ENCODE data around the gene ABHD16A. TPM values are rescaled to one million over a fixed set of nuclear protein-coding genes. Genes with fewer than 3 reads are reported as not detected.
A peak's percentile ranks its signal among the peaks of the same experiment; 100 is the strongest.

Gene ABHD16A
- total and polyA plus RNA-seq, 4 donors, result 26.6 to 59.4 (median 34.9) TPM

DNA sequence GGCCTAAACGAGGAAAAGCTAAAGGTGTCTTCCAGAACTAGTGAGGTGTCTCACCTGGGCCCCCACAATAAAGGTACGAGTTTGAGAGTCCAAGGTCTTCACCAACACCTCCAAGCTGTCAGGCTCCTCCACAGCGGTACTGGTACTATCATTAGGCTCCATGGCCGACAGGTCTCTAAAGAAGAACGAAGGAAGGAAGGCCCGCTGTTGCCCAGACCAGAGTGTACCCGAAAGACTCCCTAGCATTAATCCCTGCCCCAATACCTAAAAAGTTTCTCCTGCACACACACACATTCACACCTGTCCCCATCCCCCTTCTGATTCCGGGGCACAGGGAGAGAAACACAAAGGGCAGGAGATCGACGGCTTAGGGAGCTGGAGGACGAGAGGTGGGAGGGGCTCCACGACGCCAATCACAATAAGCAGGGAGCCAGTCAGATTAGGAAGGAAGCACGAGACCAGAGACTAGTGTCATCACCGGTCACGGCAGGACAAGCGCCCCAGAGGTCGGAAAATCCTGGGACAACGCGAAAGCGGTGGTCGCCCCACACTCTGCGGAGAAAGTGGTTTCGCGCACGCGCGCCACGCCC, 51.4 kb downstream of the ABHD16A start:
- no peak for DNase-seq (ENCODE audit: low spot score)
- WGBS, result 2% methylated on average over 29 of the region's 29 CpGs
- Histone ChIP-seq H3K36me3 (ENCODE audit: control insufficient read depth in 4 of 4, insufficient read depth in 3 of 4, low read depth in 1 of 4, low read length in 3 of 4) (peaks cover 15 to 25% (median 19%) of the 10 kb centered on the region in 4 donors), H3K4me3 (ENCODE audit: low read depth in 1 of 3, low read length in 3 of 3) (peak overlapping the region; percentile 67 to 93 (median 68)), H3K27me3 (ENCODE audit: control insufficient read depth in 4 of 4, insufficient read depth in 4 of 4, low read length in 3 of 4) (no peaks in the 10 kb centered on the region), H3K9ac (ENCODE audit: low read depth in 1 of 2, low read length in 2 of 2) (peak overlapping the region; percentile 56 to 84), H3K27ac (ENCODE audit: low read depth in 1 of 2, low read length in 2 of 2) (peak overlapping the region; percentile 93 to 99), H3K4me1 (ENCODE audit: control insufficient read depth in 4 of 4, insufficient read depth in 4 of 4, low read length in 3 of 4) (peaks cover 0 to 51% (median 37%) of the 10 kb centered on the region in 4 donors), H3K9me3 (ENCODE audit: control insufficient read depth in 4 of 4, low read length in 3 of 4) (no peaks in the 10 kb centered on the region)
- no peak for TF ChIP-seq FOXA1 (IDR thresholded peaks at IDR 0.05)
- TF ChIP-seq SP1 (IDR thresholded peaks at IDR 0.05), result peak; percentile 34
- no peak for TF ChIP-seq HNF4G (IDR thresholded peaks at IDR 0.05)
- TF ChIP-seq YY1 (IDR thresholded peaks at IDR 0.05), result no peak
- no peak for TF ChIP-seq GABPA (IDR thresholded peaks at IDR 0.05 in 1 of 2, conservative IDR thresholded peaks at IDR 0.05 in 1 of 2)
- peak; percentile 71 to 82 for TF ChIP-seq RXRA (IDR thresholded peaks at IDR 0.05)
- TF ChIP-seq, protein P1, sequence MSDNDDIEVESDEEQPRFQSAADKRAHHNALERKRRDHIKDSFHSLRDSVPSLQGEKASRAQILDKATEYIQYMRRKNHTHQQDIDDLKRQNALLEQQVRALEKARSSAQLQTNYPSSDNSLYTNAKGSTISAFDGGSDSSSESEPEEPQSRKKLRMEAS (IDR thresholded peaks at IDR 0.05), result peak; percentile 36
- peak in 1 of 2 donors; percentile 29 for TF ChIP-seq RAD21 (IDR thresholded peaks at IDR 0.05)
- no peak for TF ChIP-seq TAF1 (conservative IDR thresholded peaks at IDR 0.05)
- TF ChIP-seq JUND (IDR thresholded peaks at IDR 0.05), result peak in 1 of 2 donors; percentile 34
- TF ChIP-seq HNF4A (conservative IDR thresholded peaks at IDR 0.05), result peak in 1 of 2 donors; percentile 37
- TF ChIP-seq, protein P2, sequence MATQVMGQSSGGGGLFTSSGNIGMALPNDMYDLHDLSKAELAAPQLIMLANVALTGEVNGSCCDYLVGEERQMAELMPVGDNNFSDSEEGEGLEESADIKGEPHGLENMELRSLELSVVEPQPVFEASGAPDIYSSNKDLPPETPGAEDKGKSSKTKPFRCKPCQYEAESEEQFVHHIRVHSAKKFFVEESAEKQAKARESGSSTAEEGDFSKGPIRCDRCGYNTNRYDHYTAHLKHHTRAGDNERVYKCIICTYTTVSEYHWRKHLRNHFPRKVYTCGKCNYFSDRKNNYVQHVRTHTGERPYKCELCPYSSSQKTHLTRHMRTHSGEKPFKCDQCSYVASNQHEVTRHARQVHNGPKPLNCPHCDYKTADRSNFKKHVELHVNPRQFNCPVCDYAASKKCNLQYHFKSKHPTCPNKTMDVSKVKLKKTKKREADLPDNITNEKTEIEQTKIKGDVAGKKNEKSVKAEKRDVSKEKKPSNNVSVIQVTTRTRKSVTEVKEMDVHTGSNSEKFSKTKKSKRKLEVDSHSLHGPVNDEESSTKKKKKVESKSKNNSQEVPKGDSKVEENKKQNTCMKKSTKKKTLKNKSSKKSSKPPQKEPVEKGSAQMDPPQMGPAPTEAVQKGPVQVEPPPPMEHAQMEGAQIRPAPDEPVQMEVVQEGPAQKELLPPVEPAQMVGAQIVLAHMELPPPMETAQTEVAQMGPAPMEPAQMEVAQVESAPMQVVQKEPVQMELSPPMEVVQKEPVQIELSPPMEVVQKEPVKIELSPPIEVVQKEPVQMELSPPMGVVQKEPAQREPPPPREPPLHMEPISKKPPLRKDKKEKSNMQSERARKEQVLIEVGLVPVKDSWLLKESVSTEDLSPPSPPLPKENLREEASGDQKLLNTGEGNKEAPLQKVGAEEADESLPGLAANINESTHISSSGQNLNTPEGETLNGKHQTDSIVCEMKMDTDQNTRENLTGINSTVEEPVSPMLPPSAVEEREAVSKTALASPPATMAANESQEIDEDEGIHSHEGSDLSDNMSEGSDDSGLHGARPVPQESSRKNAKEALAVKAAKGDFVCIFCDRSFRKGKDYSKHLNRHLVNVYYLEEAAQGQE (IDR thresholded peaks at IDR 0.05), result peak; percentile 43

DNA sequence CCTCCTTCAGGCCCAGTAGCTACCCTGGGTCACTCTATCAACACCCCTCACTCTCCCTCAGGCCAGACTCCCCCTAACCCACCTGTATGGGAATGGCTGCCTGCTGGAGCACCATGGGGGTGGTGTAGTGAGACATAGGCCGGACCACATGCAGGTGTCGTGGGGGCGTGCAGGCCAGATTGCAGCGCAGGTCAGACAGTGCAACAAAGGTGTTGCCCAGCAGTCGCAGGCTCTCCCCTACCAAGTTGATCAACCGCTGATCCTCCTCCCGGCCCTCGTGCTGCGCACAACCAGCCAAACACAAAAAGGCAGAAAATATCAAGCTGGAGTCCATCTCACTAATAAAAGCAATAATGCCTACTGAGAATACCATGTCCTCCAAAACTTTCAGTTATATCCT, 57.8 kb downstream of the ABHD16A start:
- no peak for DNase-seq (ENCODE audit: low spot score)
- 98% methylated on average over 9 of the region's 9 CpGs for WGBS
- Histone ChIP-seq H3K4me1 (ENCODE audit: control insufficient read depth in 4 of 4, insufficient read depth in 4 of 4, low read length in 3 of 4) (peaks cover 0 to 24% (median 18%) of the 10 kb centered on the region in 4 donors), H3K36me3 (ENCODE audit: control insufficient read depth in 4 of 4, insufficient read depth in 3 of 4, low read depth in 1 of 4, low read length in 3 of 4) (peaks cover 36 to 82% (median 65%) of the 10 kb centered on the region in 4 donors), H3K9me3 (ENCODE audit: control insufficient read depth in 4 of 4, low read length in 3 of 4) (no peaks in the 10 kb centered on the region), H3K27ac (ENCODE audit: low read depth in 1 of 2, low read length in 2 of 2) (no peak overlapping the region), H3K27me3 (ENCODE audit: control insufficient read depth in 4 of 4, insufficient read depth in 4 of 4, low read length in 3 of 4) (no peaks in the 10 kb centered on the region), H3K4me3 (ENCODE audit: low read depth in 1 of 3, low read length in 3 of 3) (no peak overlapping the region), H3K9ac (ENCODE audit: low read depth in 1 of 2, low read length in 2 of 2) (no peak overlapping the region)
- TF ChIP-seq TAF1 (conservative IDR thresholded peaks at IDR 0.05) (no peak), NR2F2 (IDR thresholded peaks at IDR 0.05) (no peak), FOXA1 (IDR thresholded peaks at IDR 0.05) (no peak), HNF4A (conservative IDR thresholded peaks at IDR 0.05) (no peak), YY1 (IDR thresholded peaks at IDR 0.05) (no peak), JUND (IDR thresholded peaks at IDR 0.05) (no peak)
- TF ChIP-seq, protein P1 (IDR thresholded peaks at IDR 0.05), result no peak
- TF ChIP-seq, protein P3, sequence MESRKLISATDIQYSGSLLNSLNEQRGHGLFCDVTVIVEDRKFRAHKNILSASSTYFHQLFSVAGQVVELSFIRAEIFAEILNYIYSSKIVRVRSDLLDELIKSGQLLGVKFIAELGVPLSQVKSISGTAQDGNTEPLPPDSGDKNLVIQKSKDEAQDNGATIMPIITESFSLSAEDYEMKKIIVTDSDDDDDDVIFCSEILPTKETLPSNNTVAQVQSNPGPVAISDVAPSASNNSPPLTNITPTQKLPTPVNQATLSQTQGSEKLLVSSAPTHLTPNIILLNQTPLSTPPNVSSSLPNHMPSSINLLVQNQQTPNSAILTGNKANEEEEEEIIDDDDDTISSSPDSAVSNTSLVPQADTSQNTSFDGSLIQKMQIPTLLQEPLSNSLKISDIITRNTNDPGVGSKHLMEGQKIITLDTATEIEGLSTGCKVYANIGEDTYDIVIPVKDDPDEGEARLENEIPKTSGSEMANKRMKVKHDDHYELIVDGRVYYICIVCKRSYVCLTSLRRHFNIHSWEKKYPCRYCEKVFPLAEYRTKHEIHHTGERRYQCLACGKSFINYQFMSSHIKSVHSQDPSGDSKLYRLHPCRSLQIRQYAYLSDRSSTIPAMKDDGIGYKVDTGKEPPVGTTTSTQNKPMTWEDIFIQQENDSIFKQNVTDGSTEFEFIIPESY (IDR thresholded peaks at IDR 0.05), result no peak

Measured in liver (tissue), 9 donors.